GM19025 (cell line): ENCODE measurements around the gene UBR3.
"Not testable (repeated sequence)": the region's sequence is repeated elsewhere in the genome, so short reads cannot be mapped to it uniquely, and the experiment has no call there.

Experiments used
- ATAC-seq: cut with Tn5 transposase; IDR thresholded peaks from one replicate; pipeline ENCODE4 v1.9.1; 2021; ENCODE audit warnings: mild to moderate bottlenecking, low read depth, moderate library complexity; ENCODE audit not compliant: unreplicated experiment

The UBR3 gene

DNA sequence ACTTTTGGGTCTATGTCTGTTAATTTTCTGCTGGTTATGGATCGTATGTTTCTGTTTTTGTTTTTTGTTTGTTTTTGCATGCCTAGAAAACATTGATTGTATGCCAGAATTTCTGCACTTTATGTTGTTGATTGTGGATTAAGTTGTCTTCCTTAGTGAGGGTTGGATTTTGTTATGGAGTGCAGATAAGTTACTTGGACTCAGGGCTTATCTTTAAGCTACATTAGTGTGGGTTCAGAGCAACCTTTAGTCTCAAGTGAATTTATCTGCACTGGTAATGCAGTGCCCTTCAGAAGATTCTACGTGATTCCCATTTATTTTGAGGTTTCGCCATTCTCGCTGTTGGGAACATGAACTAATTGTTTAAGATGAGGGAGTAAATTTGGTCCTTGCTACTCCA is 32.9 kb downstream of the UBR3 start:
- no peak for ATAC-seq

DNA sequence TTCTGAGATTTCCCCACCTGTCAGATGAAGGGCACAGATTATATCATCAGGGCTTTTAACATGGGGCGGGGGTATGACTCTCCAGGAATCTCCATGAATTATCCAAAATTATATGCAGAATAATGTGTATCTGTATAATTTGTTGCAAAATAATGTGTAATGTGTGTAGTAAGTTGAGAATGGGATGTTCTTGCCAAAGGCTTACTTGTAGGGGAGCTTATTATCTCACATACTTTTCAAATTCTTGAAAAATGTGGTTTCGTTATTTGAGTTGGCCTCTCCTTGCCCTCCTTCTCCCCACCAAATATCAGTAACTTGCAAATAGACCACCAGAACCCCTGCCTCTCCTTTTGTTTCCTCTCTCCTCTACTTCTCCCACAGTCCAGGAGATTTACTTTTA is 35.6 kb downstream of the UBR3 start:
- no peak for ATAC-seq

DNA sequence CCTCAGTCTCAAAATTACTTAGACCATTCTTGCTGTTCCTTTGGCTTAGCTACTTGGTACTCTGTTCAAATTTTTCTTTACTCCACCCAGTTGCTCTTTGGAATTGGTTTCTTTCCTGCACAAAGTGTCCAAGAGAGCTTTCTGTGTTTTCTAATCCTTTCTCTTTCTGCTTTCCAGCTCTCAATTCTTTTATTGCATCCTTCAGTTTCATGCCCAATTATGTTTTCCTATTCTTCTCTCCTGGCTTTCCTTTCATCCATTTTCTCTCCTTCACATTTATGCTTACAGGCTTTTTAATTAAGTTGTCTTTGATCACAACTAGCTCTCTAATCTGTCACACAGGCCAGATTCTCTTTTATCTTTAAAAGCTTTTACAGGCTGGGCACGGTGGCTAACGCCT is 38.2 kb downstream of the UBR3 start:
- no peak for ATAC-seq

DNA sequence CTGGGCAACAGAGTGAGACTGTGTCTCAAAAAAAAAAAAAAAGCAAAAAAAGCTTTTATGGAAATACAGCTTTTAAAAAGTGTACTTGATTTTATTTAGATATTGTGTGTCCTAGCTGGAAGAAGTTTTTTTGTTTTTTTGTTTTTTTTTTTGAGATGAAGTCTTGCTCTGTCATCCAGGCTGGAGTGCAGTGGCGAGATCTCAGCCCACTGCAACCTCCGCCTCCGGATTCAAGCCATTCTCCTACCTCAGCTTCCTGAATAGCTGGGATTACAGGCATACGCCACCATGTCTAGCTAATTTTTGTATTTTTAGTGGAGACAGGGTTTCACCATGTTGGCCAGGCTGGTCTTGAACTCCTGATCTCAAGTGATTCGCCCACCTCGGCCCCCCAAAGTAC is 39.0 kb downstream of the UBR3 start:
- not testable (repeated sequence) for ATAC-seq

DNA sequence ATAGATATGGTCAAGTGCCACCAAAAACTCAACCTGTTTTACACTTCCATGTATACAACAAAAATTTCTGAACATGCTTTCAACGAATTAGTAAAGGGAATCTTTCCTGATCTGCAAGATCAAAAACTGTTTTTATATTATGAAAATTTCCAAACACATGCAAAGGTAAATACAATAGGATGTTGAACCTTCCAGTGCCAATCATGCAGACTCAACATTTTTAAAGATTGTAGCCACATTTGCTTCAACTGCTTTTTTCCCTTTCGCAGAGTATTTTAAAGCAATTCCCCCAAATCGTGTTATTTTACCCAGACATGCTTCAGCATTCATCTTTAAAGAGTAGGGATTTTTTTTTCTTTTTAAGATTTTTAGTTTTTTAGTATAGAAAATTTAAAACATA is 40.3 kb downstream of the UBR3 start:
- ATAC-seq: no peak

DNA sequence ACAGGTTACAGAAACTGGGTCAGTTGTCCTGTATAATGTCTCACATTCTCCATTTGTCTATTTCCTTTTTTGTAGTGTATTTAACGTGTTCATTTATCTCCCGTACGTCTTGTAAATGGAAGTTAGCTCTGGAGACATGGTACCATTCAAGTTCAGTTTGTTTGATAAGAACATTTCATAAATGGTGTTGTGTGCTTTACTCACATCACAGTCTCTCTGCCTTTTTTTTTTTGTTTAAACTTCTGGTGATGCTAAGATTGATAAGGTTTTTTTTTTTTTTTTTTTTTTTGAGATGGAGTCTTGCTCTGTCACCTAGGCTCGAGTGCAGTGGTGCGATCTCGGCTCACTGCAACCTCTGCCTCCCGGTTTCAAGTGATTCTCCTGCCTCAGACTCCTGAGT is 41.7 kb downstream of the UBR3 start:
- no peak for ATAC-seq

DNA sequence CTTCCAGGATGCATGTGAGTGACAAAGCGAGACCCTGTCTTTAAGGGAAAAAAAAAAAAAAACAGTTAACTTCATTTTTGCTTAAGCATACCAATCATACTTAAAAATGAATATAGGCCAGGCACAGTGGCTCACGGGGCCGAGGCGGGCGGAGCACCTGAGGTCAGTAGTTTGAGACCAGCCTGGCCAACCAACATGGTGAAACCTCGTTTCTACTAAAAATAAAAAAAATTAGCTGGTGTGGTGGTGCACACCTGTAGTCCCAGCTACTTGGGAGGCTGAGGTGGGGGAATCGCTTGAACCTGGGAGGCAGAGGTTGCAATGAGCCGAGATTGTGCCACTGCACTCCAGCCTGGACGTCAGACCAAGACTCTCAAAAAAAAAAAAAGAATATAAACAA is 44.1 kb downstream of the UBR3 start:
- ATAC-seq: not testable (repeated sequence)

DNA sequence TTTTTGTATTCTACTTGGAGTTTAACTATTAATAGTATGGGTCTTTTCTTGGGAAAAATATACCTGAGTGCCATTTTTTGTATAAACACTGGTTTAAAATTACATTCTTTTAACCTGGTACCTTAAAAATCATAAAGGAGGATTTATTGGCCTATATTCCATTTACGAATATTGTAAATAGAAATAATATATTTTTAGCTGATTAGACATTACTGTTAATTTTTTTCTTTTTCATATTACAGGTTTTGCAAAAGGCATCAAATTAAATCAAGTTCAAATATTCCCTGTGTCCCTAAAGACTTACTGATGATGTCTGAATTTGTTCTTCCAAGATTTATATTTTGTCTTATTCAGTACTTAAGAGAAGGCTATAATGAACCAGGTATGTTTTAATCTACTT is 44.7 kb downstream of the UBR3 start:
- no peak for ATAC-seq

DNA sequence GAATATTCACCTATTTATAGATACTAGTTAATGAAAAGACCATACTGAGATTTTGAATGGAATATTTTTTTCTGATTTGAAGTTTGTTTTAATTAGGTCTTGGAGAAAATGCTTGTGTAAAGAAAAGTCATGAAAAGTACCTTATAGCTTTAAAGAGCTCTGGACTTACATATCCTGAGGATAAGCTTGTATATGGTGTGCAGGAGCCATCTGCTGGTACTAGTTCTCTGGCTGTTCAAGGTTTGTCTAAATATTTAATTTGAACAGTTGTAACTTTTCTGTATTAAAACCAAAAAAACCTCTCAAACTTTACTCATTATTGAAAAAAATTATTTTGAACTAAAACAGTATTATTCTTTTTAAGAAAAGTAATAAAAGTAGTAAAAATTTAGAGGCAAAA is 50.1 kb downstream of the UBR3 start:
- no peak for ATAC-seq

DNA sequence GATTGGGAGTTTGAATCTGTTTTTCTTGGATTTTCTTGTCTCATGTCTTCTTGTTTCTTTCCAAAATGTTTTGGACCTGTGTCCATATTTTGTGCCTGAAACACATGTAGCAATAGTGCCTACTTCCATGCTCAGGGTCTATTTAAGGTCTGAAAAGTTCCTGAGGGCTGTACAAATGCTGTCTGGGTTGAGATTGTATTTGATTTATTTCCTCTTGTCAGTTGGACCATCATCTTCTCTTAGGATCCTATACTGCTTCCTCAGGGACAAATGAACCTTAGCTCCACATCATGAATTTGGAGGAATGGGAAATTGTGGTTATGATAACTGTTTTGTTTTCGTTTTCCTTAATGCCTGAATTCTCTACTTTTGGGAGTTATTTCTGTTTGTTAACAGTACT is 59.9 kb downstream of the UBR3 start:
- ATAC-seq: no peak

DNA sequence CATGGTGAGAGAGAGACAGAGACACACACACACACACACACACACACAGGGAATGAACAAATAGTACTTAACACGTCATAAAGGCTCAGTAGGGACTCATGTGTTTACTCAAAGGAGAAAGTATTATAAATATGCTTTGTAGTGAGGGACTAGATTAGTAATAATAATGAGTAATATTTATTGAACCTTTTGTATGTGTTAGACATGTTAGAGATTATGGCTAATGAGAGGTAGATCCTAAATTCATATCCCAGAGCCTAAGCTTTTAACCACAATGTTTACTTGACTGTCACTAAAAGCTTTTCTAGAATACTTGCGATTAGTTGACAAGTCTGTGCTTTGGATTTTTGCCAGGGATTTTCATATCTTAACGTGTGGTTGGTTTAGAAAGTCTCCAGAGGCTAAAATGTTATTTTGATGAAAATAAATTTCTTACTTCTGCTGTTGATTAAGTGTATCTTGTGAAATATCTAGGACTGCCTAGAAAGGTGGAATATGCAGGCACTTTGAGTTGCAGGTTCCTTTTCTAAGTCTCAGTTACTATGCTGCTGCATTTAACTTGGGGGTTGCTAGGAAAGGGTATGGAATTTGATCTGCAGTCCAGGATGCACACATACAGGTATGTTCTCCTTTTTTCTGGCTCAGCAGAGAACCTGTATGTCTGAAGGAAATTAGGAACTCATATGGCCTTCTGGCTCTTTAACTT is 64.5 kb downstream of the UBR3 start:
- no peak for ATAC-seq

DNA sequence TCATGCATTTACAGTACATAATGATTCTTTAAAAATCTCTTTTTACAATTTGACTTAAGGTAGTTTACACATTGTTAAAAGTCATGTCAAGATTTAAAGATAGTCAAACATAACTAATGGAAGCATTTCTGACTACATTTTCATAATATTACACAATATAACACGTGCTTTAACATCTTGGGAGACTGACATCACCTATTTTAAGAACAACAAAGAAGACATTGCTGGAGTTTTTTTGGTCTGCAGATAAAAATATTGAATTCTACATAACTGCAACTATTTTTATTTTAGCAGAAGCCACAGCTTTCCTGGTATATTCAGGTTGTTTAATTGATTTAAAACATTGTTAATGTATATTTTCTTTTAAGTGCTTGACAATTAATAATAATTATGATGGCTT is 65.7 kb downstream of the UBR3 start:
- no peak for ATAC-seq

DNA sequence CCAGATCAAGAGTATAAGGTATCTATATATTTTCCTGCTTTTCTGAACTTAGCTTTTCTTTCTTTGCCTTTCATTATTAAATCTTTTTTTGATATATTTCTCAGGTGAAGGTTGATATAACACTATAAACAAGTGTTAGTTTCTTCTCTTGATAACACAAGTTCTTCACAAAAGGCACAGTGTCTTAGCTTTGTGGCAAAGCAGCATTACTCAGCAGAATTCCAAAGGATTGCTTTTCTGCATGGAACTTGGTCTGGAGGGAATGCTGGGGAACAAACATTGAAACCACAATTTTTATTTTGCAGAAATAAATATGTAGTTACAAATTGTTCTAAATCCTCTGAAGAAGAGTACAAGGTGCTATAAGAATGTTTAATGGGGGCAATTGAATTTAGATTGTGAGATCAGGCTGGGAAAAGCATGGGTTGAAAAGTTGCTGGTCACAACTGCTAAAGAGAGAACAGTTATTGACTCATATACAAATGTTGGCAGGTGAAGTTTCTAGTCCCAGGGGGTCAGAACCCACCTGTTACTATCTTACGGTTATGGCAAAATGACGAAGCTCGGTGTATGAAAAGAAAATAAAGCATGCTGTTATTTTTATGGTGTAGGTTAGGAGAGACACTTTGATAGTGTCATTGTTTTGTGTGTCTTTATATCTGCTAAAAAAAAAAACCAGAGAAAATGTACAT is 68.2 kb downstream of the UBR3 start:
- ATAC-seq: no peak

DNA sequence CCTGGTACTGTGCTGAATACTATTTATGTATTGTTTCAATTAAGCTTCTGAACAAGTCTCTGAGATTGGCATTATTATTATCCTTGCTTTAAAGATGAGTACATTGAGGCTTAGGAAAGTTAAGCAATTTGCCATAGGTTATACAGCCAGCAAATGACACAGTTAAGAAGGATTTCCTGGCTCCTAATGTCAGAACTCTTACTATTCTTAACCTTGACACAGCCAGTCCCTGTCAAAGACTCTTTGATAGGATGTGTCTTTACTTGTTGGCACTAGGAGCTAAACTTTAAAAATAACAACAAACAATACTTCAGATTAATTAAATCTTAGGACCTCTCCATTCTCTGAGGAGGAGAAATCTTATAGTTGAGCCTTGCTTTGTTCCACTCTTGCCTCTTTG is 70.6 kb downstream of the UBR3 start:
- ATAC-seq: no peak

DNA sequence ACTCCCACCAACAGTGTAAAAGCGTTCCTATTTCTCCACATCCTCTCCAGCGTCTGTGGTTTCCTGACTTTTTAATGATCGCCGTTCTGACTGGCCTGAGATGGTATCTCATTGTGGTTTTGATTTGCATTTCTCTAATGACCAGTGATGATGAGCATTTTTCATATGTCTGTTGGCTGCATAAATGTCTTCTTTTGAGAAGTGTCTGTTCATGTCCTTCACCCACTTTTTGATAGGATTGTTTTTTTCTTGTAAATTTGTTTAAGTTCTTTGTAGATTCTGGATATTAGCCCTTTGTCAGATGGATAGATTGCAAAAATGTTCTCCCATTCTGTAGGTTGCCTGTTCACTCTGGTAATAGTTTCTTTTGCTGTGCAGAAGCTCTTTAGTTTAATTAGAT is 72.8 kb downstream of the UBR3 start:
- not testable (repeated sequence) for ATAC-seq

DNA sequence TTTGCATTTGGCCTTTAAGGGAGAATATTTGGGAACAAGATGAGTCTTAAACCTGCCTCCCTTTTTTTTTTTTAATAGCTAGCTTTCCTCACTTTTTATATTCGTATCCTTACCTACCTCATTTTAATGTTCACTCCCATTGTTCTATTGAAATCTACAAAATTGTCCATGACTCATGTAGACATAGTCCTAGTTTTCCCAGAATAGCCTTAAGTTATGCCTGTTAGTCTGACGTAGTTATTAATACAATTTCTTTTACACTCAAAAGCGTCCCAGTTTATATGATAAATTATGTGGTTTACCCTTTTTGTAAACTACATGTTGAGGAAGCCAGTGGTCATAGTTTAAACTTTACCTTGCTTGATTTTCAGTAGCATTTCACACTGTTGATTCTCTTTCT is 73.4 kb downstream of the UBR3 start:
- no peak for ATAC-seq

DNA sequence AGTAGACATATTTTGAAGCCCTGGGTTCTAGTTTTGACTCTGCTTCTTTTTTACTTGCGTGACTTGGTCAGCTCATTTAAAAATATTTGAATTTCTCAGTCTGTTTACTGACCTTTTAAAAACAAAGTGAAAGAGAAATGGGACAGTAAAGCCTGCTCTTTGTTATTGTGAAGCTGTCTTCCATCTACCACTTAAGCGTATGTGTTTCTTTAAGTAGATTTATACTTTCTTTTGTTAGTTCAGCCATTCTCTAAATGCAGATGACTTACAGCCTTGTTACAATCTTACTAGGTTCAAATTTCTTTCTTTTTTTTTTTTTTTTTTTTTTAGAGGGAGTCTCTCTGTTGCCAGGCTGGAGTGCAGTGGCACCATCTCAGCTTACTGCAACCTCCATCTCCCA is 79.5 kb downstream of the UBR3 start:
- no peak for ATAC-seq

DNA sequence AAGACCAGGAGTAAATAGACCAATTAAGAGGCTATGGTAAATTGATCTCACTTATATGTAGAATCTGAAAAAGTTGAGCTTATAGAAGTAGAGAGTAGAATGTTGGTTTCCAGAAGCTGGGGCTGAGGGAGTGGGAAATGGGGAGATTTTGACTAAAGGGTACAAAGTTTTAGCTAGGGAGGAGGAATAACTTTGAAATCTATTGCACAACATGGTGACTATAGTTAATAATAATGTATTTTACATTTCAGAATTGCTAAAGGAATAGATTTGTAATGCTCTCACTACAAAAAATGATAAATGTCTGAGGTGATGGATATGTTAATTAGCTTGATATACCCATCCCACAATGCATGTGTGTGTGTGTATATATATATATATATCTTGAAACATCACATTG is 82.1 kb downstream of the UBR3 start:
- no peak for ATAC-seq

DNA sequence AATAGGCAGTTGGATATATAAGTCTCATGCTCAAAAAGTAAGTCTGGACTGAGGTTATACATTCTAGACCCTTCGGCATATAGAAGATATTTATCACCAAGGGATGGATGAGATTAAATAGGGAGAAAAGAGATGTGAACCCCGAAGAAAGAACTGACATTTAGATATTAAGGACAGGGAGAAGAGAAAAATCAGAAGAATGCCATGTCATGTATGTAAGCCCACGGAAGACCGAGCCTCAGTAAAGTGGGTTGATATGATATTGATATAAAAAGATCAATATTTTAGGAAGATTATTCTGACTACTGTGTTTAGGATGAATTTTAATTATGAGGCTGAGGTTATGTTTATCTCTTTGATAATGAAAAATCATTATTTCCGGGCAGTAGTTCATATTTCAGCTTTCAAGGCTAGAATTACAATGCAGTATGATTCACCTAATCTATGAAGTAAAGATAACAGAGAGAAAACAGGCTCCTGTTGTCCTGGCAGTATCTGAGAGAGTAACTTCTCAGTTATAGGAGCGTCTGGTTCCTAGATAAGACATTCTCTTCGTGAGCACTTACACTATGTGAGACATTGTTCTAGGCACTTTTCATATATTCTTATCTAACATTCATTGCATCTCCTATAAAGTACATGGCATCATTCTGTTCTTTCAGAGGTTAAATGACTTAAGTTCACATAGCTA is 83.0 kb downstream of the UBR3 start:
- no peak for ATAC-seq

DNA sequence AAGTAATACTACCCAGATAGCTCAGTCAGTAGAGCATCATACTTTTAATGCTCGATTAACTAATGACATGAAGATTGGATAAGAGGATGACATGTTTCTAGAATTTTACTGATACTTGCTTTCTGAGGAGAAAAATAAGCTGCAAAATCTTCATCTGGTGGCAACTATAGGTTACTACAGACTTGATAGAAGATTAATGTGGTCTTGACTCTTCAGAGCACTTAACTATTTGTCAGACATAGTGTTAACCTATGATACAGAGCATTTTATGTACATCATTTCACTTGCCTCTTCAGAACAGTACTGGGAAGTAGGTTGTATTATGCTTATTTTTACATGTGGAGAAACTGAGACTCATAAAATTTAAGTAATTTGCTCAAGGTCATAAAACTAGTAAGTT is 83.9 kb downstream of the UBR3 start:
- ATAC-seq: no peak

DNA sequence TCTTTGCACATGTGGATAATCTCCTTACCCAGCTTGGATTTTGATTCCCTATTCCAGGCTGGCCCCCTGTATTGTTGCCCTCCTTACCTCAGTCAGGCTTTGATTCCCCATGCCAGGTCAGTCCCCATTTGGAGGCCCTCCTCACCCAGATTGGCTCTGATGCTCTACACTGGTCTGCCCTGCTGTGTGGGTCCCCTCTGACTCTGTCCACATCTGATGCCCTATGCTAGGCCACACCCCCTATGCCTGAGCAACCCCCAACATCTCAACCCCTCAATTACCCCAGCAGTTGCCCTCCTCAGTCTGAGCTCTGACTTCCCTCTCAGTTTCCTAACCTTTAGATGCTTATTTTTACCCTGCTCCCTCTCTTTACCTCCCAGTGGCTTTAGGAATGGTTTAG is 89.4 kb downstream of the UBR3 start:
- ATAC-seq: no peak

DNA sequence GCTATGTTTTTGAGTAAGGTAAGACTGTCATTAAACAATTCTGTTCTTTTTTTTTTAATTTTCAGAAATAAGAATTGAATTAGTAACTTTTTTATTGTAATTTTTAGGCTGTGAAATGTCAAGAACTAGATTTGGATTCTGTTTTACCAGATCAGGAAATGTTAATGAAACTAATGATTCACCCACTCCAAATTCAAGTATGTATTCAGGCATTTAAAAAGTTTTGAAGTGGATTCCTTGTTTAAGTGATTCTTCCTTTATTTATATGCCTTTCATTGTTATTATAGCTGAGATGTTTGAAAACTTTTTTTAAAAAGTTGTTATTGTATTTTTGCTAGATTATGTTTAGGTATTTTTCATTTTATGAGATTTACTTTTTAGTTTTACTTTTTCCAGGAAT is 96.7 kb downstream of the UBR3 start:
- ATAC-seq: no peak
